Stimulated activated CD4-positive, alpha-beta T cell treated with anti-CD3 and anti-CD28 coated beads, Interleukin-1b, Interleukin-23, amount 100 ng/mL, for 24 hours (primary cell): ENCODE measurements around the gene FOXG1.

ENCODE experiments used
- DNase-seq, 4 experiments: peaks; one replicate each; pipeline ENCODE4 v3.0.0-alpha.2; 2020; ENCODE audit warnings: low read depth in 4 of 4, low spot score in 1 of 4

Gene FOXG1

DNA sequence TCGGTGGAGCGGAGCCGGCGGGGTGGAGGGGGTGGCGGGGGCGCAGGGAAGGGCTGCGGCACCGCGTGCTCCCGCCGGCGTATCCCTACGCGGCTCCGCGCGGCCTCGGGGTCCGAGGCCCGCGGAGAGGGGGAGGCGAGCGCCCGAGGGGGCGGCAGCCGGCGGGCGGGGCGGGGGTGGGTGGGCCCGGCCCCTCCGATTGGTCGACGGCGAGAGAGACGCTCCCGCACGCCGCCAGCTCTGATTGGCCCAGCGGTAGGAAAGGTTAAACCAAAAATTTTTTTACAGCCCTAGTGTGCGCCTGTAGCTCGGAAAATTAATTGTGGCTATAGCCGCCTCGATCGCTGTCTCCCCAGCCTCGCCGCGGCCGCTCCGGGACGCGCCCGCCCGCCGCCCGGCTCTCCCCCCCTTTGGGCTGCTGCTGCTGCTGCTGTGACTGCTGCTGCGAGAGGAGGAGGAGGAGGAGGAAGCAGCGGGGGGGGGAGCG, at the start of gene FOXG1:
Gene FOXG1 (plus strand): TSS at position 319 of the 487 bp plus-strand sequence. CDS start 493 bp downstream, outside the sequence.
- DNase-seq: no peak

DNA sequence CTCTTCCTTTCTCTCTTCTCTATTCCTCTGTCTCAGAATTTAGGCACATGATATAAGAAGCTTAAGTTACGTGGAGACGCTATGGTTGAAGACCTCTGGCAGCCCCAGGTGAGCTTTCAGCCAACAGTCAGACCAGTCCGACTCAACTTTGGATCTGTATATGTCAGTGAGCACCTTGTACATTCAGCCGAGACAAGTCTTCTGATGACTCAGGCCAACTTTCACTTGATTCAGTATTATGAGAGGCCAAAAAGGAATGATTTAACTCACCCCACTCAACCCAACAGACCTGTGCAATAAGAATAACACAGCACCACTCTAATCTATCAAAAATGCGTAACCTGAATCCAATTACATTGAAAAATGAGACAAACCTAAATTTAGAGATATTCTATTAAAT, 47.5 kb upstream of the FOXG1 start:
- no peak for DNase-seq

DNA sequence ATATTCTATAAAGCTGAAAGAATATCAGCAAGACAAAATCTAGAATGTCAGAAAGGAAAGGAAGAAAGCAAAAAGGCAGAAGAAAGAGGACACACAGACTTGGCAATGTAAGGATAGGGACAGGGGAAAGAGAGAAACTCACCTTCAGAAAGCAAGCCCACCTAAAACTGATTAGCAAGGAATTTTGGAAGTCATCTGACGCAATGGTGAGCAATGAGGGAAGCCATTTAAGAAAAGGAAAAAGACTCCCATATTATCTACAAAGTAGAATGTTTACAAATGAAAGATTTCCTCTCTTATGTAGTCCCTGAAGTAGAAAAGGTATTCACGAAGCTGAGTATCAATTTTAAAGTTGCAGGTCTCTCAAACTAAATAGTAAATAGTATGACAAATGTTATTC, 35.2 kb upstream of the FOXG1 start:
- DNase-seq: no peak

DNA sequence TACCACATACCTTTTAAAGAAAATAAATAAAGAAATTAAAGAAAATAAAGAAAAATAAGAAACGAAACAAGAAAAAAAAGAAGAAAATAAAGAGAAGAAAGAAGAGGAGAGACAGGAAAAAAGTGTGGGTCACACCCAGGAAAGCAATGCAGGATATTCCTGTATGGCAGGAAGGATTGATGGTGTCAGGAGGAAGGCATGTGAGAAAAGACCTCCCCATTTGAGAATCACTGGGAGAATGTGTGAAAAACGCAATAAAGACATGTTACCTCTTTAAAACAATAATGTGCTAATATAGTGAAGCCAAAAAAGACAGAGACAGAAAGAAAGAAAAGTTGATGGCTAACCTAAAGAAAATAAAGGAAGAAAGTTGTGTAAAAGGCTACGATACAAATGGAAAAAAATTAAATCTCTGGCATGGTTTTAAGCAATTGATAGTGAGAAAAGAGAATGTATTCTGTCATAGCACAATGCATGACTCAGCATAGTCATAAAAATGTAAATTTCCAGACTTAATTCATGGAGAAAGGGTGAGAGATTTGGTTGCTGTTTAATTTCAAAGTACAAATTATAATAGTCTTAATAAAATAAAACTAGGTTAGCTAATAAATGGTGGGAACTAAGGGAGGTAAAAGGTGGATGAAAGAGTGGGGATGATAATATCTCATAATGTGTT, 24.3 kb upstream of the FOXG1 start:
- DNase-seq: no peak

DNA sequence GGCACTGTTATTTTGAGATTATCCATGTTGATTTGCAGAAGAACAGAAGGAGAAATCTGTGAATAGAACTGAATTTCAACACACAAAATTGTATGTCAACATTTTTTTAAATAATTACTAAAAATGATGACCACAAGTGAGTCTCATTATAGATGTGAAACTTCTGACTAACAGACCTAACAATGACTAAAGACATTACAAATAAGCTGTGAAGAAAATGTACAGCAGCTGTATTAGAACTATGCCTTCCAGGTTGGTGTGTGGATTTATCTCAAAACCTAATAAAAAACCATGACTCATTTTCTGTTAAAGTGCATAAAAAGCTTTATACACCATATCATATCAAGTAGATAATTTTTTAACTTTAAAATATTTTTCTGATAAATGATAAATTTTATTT, 22.5 kb upstream of the FOXG1 start:
- DNase-seq: no peak

DNA sequence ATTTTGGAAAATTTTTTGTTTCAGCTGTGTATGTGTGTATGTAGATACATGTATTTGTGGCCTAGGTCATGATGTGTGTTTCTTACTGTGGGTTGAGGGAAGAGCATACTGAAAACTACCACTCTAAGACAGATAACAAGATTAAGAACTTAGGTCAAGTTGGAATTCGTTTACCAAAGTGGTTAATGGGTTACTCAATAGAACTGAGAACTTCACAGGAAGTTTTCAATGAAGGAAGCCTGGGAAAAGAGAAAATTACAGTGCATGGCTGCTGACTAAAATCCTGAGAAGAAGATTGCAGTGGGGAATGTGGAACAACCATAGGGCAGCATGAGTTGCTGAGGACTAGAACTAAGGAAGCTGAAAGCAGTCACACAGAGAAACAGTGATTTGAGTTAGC, 21.4 kb upstream of the FOXG1 start:
- no peak for DNase-seq

DNA sequence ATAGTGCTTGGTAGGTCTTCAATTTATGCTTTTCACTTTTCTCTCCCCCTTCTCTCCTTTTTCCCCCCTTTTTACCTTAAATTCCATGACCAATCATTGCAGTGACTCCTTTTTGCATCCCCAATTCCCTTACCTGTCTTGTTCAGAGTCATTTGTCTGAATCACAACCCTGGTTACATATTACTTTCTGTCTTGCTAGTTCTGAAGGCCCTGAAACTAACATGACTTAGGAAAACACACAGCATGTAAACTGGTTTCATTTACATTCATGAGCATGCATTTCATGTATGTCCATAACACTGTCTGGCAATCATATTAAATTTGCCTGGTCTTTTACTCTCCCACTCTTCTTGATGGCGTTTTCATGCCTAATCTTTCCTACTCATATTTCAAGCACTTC, 20.3 kb upstream of the FOXG1 start:
- DNase-seq: no peak

DNA sequence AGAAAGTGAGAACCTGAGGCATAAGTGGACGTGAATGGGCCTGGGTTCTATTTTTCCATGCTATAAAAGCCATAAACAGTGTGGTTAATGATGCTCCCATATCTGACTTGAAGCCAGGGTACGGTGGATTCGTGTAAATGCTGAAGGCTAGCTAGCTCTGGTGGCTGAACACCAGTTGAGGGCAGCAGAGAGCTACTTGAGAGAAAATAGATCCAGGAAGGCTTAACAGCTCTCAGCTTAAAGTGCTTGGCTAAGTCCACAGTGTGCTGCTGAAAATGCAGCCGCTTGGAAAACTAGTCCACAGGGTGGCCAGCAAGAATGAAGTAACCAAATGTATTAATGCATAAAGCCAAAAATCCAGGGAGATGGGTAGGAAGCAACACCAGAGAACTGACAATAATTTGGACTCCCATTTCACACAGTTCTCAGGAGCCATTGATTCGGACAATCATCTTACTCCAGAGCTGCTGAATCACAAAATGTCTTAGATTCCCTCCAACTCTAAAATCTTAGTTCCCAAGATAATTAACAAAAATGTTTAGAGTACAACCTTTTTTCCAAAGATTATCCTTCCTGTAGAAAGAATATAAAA, 15.0 kb upstream of the FOXG1 start:
- no peak for DNase-seq

DNA sequence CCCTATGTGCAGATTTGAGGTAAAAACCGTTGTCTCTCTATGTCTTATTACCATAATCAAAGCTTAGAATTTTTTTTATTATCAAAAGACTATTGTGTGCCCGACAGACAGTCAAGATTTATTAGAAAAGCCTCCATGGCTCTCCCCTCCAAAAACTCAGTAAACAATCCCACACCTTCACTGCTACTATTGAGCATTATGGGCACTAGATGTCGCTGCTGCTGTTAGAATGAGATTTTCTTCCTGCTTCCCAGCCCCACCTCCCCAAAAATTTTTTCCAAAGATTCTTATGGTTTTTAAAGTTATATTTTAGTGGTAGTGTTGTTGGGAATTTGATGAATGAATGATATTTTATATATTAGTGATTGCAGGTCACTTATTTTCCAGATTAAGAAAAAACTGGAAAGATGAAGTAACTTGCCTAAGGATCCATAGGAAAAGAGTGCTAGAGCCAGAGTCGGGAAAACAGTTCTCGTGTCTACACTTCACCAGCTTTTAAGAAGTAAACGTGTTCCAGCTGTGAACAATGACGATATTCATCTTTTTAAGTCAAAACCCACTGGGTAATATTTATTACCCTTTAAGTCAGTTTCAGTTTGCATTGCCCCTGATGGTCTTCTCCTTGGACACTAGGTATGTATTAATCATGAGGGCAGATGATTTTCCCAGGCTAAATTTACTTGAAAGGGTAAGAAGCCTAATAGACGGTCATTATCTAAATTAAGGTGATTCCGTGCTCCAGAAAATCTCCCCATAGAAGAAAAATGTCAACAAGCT, 12.2 kb upstream of the FOXG1 start:
- no peak for DNase-seq

DNA sequence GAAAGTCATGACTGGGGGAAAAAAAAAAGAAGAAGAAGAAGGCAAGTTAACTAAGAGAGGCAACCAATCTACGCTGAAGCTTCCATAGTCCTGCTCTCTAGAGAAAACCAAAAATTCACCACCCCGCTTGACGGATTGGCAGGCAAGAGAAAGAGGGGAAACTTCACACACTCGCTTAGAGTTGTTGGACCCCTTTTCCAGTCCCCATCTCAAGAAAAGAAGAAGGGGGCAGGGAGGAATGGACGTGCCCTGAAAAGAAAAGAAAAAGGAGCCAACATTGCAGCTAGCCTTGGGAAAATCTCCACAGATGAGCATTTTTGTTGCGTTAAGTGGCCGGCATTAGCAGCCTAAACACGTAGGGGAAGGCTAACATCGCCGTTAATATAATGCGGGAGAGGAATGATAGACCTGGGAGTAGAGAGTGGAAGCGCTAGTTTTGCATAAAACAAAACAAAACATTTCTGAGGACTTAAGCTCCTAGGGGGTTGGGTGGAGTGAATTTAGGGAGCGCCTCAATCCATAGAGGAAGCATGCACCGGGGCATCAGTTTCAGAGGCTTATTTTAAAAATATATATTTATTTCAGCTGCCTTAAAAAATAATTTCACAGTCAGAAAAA, 11.3 kb upstream of the FOXG1 start:
- no peak for DNase-seq

DNA sequence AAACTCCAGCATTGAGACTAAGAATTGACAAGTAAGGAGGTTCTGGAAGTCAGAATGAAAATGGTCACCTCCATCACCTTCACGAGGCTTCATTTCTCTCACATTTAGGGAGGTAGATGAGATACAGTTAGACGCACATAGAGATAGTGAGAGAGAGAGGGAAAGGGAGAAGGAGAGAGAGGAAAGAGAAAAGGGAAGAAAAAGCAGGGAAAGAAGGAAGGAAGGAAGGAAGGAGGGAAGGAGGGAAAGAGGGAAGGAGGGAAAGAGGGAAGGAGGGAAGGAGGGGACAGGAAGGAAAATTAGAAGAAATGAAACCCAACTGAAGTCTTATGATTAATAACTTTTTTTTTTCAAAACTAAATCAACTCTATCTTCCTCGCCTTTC, 10.7 kb upstream of the FOXG1 start:
- no peak for DNase-seq

DNA sequence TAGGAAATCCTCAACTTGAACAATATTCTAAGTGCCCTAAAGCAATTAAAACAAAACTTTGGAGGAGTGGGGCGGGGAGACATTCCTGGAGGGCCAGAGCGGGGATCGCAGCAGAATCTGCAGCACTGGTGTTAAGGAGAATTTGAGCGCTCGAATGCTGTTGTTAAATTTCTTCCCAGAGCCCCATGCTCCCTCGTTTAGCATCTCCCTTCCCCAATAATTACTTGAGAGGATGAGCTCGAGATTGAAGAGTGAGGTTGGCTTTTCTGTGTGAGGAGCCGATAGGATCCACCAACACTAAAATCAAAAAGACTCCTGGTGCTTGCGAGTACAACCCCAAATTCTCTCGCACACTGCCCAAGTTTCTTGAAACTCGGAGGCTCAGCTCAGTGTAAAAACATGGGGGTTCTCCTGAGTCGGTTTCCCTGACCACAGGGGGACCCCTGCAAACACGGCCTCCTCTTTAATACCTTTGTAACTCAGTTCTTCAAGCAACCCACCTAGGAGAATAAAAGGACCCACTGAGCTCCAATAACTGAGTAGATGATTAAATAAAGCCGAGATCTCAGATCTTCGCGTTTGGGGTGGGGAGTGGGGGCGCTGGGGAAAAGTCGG, 10.2 kb upstream of the FOXG1 start:
- DNase-seq: no peak

DNA sequence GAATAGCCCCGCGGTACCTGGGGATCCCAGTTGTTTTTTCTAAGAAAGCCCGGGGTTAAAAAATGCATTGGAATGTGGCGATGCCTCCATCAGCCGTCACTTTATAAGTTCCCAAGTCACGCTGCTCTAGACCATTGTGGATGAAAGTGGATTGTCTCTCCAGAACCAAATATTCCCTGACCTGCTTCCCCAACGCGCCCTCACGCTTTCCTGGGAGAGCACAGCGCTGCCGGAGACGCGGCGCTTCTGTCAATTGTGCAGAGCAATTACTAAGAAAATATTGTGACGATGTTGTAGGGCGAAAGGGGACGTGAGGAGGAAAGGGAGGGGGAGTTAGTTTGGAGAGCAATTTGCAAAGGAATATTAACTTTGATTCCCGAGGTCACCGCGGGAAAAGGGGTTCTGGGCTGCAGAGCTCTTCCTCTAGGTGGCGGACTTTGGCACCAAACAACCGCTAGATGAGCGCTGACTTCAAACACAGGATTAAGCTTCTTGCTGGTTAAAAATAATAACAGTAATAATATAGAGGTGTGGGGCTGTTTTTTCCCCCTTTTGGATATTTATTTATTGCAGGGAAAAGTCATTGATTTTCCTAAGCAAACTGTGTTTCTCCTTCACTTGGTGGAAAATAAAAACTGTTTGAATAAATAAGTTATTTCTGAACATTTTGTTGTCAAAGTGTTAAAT, 9.6 kb upstream of the FOXG1 start:
- no peak for DNase-seq

DNA sequence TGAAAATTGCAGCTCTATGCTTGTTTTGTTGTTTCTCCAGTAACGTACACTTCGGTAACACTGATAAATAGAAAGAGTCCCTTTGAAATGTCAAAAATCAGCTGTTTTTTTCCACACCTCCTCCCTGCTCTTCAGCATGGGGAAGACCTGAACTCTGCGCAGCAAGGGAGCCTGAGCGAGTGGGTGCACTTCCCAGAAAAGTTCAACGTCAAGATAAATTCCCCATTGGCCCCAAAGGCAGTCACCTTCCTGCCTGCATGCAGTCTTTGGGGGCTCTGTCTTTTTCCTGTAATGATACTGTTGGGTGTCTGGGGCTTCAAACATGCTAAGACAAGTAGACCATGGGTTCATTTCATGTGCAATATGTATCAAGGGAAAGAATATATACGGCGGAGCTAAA, 8.8 kb upstream of the FOXG1 start:
- no peak for DNase-seq

DNA sequence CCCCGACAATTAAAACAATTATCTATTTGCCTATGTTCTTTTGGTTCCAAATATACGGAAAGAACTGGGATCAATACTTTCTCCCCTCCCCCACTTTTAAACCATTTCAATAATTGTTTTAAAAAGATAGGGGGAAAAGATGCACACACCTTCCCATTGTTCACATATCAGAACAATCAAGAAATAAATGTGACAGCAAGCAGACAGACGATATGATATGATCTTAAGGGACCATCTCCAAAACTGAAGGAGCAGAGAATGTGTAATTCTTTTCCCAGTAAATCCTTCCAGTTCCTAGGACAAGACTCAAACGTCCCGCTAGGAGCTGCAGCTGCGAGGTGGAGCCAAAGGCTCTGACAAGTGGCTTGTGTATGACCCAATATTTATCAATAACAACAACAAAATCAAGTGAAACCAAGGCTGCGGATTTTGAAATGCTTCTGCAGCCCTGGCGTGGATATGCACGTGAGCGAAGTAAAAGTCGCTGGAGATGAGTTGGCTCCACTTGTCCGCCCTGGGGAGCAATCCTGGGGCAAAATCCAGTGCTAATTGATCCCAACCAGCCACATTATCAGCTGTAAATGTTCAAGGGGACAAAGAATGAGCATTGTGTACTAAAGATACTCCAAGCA, 8.2 kb upstream of the FOXG1 start:
- DNase-seq: no peak

DNA sequence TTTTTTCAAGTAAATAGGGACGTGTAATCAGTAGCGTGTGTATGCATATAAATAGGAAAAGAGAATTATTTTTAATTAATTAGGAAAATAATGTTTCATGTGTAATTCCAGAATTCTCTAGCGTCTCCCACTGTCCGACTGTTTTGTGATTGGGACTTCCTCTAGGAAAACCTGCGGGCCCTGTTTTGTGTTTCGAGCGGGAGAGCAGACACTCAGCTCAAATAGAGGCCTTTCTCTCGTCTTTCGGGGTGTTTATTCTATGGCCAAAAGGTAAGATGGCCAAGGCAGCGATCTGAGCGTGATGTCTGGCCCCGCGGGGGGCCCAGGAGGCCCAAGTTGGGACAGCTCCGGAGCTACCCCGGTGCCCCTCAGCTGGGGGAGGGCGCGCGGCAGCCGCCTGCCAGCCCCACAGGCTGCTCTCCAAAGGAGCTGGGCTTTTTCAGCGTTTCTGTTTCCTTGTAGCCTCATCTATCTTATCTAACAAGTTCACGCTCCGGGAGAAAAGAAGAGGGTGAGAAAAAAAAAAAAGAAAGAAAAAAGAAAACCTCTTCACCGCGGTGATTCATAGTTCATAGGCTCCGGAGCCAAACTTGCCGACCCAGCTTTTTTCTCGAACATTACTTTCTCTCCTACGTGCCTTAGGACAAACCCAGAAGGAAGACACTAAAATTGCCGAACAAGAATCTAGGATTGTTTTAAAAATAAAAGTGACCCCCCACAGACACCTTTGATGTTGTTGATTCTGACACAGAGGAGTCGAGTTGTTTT, 7.5 kb upstream of the FOXG1 start:
- DNase-seq: no peak

DNA sequence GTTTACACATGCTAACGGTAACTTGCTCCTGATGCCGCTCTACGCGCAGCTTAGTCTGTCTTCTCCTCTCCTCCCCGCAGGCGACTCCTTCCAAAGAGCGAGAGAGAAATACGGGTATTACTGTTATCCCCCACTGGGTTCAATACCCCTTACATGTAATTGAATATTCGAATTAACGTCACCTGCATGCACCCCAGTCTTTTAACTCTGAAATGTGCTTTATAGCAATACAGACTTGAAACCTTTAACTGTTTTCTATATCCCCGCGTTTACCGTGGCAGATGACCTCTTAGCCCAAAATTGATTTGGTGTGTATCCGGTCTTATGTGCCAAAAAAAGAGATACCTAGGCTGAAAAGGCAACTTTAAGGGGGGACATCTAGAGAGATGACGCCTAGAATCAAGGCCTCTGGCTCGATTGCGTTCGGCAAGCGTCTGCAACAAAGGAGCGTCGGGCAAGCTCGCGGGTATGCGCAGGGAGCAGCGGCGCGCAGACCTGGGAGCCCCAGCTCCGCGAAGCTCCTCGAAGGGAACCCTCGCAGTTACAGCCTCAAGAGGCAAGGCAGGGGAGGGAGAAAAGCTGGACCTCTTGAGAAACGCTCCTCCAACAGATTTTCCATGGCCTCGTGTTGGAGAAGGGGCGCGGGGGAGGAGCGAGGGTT, 6.8 kb upstream of the FOXG1 start:
- no peak for DNase-seq

DNA sequence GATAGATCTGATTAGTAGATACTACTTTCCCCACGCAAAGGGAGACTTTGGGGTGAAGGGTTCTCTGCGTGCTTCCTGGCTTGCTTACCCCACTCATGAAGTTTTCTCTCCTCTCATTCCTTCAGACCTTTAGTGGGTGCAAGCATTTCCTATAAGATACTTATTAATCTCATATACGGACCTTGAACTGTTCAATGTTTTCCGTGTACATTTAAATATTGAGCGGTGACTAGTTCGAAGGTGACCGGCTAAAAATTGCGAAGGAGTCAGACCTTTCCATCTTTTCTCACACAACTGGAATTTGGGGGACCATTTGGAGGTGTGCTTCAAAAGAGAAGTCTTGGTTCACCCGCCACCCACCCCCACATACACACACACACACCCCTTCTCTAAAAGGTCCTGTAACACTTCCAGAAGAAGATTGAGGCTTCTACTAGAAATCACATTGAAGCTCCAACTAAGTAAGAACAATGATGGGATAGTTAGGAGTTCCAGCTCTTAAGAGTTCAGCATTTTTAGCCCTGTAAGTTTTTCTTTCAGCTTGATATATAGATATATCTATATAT, 6.1 kb upstream of the FOXG1 start:
- DNase-seq: no peak
